OCI-LY3 (cell line): Measurements from ENCODE around the gene KCNMA1.

Experiments
- H2AFZ ChIP-seq: fragments of 200-600, 300-600 bp; shearing (Covaris generic); 2 replicates; pipeline ENCODE4 v1.6.0; 2014; ENCODE audit warnings: antibody characterized with exemption, low read depth, low read length
- H3K27ac ChIP-seq: fragments of 200-600, 300-600 bp; sonication (generic); 2 replicates; pipeline ENCODE4 v1.5.1; 2014; ENCODE audit warnings: mild to moderate bottlenecking, low read length, moderate library complexity, mixed read lengths
- H3K27me3 ChIP-seq: fragments of 200-600, 300-600 bp; sonication (generic); 2 replicates; pipeline ENCODE4 v1.6.1; 2014; ENCODE audit warnings: low read depth, low read length, mixed read lengths
- H3K36me3 ChIP-seq: fragments of 200-600, 300-600 bp; sonication (generic); replicated peaks from 2 replicates; pipeline ENCODE3; 2014; ENCODE audit warnings: low read depth, low read length, mixed read lengths
- H3K4me1 ChIP-seq: fragments of 300-600, 200-600 bp; sonication (generic); 2 replicates; pipeline ENCODE4 v1.6.1; 2014; ENCODE audit warnings: low read length, mixed read lengths
- H3K4me2 ChIP-seq: fragments of 200-600, 300-600 bp; sonication (generic); 2 replicates; pipeline ENCODE4 v1.6.1; 2014; ENCODE audit warnings: low read length, mixed read lengths
- H3K4me3 ChIP-seq: fragments of 300-600, 200-600 bp; sonication (generic); 2 replicates; pipeline ENCODE4 v1.5.1; 2014; ENCODE audit warnings: antibody characterized with exemption, mild to moderate bottlenecking, low read length, moderate library complexity
- H3K79me2 ChIP-seq: fragments of 300-600, 200-600 bp; shearing (Covaris generic); 2 replicates; pipeline ENCODE4 v1.6.1; 2014; ENCODE audit warnings: mild to moderate bottlenecking, low read length, mixed read lengths
- H3K9ac ChIP-seq: fragments of 300-600, 200-600 bp; shearing (Covaris generic); 2 replicates; pipeline ENCODE4 v1.6.0; 2014; ENCODE audit warnings: mild to moderate bottlenecking, low read length, moderate library complexity
- H3K9me3 ChIP-seq: fragments of 200-600, 300-600 bp; shearing (Covaris generic); 2 replicates; pipeline ENCODE4 v1.6.1; 2014; ENCODE audit warnings: low read length, mixed read lengths; ENCODE audit not compliant: insufficient read depth
- H4K20me1 ChIP-seq: fragments of 200-600, 300-600 bp; sonication (generic); 2 replicates; pipeline ENCODE4 v1.6.1; 2016; ENCODE audit warnings: low read length, mixed read lengths; ENCODE audit not compliant: insufficient read depth
- CTCF ChIP-seq: fragments of 200-600, 300-600 bp; sonication (generic); IDR thresholded peaks from 2 replicates; pipeline ENCODE4 v1.5.1; 2014; ENCODE audit warnings: antibody characterized with exemption, low read length, low read depth
- EZH2phosphoT487 ChIP-seq: fragments of 200-600 bp; shearing (Covaris generic); IDR thresholded peaks from 2 replicates; pipeline ENCODE4 v1.6.1; 2018; ENCODE audit warnings: antibody characterized with exemption, mixed run types, low read depth

The KCNMA1 gene

GRCh38 chr10:77289790-77290189 lies 347.8 kb downstream of the KCNMA1 start:
- H3K4me2 ChIP-seq: no peak overlapping the region
- no peak overlapping the region for H3K4me3 ChIP-seq
- H3K36me3 ChIP-seq: peaks cover 2% of the 10 kb centered on the region
- no peaks in the 10 kb centered on the region for H3K9me3 ChIP-seq
- H3K27me3 ChIP-seq: no peaks in the 10 kb centered on the region
- peaks cover 9% of the 10 kb centered on the region for H3K4me1 ChIP-seq
- peaks cover 65% of the 10 kb centered on the region for H4K20me1 ChIP-seq
- TF ChIP-seq CTCF: no peak
- no peak for TF ChIP-seq EZH2phosphoT487
- no peaks in the 10 kb centered on the region for H3K79me2 ChIP-seq
- no peak overlapping the region for H2AFZ ChIP-seq
- H3K9ac ChIP-seq: no peak overlapping the region
- no peak overlapping the region for H3K27ac ChIP-seq

- Histone ChIP-seq H3K36me3 (peaks cover 2% of the 10 kb centered on the region), H3K4me1 (peaks cover 9% of the 10 kb centered on the region), H3K4me2 (no peak overlapping the region), H3K9me3 (no peaks in the 10 kb centered on the region), H3K4me3 (no peak overlapping the region), H4K20me1 (peaks cover 67% of the 10 kb centered on the region), H3K79me2 (no peaks in the 10 kb centered on the region), H3K27me3 (no peaks in the 10 kb centered on the region), H3K27ac (no peak overlapping the region), H3K9ac (no peak overlapping the region), H2AFZ (no peak overlapping the region)
- no peak for TF ChIP-seq CTCF
- no peak for TF ChIP-seq EZH2phosphoT487
Observed at GRCh38 chr10:77289027-77289501, 348.5 kb downstream of the KCNMA1 start.

DNA sequence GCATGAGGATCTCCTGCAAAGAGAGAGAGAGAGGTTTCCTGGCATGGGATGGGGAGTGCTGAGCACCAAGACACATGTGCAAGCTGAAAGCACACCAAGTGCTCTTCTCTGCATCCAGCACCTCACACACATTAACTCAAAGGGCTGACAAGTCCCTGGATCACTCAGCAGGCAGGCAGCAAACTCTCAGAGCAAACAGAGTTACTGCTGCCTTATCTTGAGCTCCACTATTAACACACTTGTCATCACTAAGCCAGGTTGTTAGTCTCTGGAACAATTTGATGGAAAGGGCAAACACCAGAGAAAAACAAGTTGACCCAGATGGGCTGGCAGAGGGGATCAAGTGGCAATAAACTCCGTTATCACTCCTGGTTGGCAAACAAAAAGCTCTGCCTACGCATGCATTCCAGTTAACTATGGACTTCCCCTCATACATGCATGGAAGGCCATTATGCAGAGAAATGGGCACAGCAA lies 349.9 kb downstream of the KCNMA1 start:
- Histone ChIP-seq H3K9me3 (no peaks in the 10 kb centered on the region), H3K4me3 (no peak overlapping the region), H3K36me3 (peaks cover 2% of the 10 kb centered on the region), H4K20me1 (peaks cover 68% of the 10 kb centered on the region), H3K79me2 (no peaks in the 10 kb centered on the region), H3K4me1 (peaks cover 9% of the 10 kb centered on the region), H2AFZ (no peak overlapping the region), H3K27me3 (no peaks in the 10 kb centered on the region), H3K27ac (no peak overlapping the region), H3K9ac (no peak overlapping the region), H3K4me2 (no peak overlapping the region)
- TF ChIP-seq CTCF (no peak), EZH2phosphoT487 (no peak)

- Histone ChIP-seq H3K79me2 (no peaks in the 10 kb centered on the region), H3K4me3 (no peak overlapping the region), H3K27ac (no peak overlapping the region), H3K4me2 (no peak overlapping the region; the same call in 1 of the 2 replicates), H3K27me3 (no peaks in the 10 kb centered on the region), H3K36me3 (peaks cover 2% of the 10 kb centered on the region), H3K4me1 (peaks cover 16% of the 10 kb centered on the region), H3K9me3 (no peaks in the 10 kb centered on the region), H2AFZ (no peak overlapping the region), H4K20me1 (peaks cover 71% of the 10 kb centered on the region), H3K9ac (no peak overlapping the region)
- no peak for TF ChIP-seq EZH2phosphoT487
- TF ChIP-seq CTCF: no peak
Observed at GRCh38 chr10:77286531-77287508, 350.8 kb downstream of the KCNMA1 start.
